Measurements from ENCODE around the gene DNAI1.
"Not testable (repeated sequence)": the region's sequence is repeated elsewhere in the genome, so short reads cannot be mapped to it uniquely, and the experiment has no call there.

The DNAI1 gene

DNA sequence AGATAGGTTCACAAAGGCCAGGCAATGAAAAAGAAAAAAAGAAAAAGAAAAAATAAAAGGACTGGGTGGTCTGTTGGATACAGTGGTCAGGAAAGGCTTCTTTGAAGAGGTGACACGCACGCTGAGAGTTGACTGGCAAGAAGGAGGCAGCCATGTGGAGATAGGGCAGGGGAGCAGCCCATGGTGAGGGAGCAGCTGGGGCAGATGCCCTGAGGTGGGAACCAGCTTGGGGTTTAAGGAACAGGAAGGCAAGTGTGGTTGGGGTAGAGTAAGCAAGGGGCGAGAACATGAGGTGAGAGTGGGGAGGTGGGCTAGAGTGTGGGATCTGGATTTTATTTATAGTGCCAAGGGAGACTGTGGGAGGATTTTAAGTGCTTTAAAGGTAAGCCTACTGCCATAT is 57.4 kb downstream of the DNAI1 start:
- no peak for FAIRE-seq

DNA sequence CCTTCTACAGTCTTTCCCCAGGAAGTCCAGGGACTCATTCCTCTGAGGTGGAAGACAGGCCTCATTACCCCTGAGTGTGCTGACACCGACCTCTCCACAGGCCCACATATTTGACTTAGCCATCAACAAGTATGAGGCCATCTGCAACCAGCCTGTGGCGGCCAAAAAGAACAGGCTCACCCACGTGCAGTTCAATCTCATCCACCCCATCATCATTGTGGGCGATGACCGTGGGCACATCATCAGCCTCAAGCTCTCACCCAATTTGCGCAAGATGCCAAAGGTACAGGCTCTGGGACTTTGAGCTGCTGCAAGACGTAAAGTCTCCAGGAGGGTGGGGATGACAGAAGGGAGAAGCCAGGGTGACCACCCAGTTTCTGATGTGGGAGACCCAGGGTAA is 58.6 kb downstream of the DNAI1 start:
- FAIRE-seq = no peak

DNA sequence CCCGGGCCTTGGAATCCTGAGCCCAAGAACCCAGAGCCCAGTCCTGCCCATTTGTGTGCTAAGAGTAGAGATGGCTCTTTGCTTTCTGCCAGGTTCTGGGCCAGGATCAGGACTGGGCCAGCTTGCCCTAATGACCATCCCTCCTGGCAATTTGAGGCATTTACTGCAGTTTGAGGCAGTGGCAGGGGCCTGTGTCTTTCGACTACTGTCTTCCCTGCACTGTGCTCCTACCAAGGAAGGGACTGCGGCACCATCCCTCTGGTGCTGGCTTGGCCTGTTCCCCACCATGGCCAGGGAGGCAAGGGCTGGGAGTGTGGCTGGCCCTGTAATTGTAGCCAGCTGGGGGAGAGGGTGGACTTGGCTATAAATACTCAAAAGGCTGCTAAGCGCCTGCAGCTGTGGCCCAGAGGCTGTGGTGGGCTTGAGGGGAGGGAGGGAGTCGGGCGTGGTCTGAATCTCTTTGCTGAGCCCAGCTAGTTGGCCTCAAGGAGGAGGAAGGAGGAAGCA is 59.6 kb downstream of the DNAI1 start:
- no peak for FAIRE-seq

DNA sequence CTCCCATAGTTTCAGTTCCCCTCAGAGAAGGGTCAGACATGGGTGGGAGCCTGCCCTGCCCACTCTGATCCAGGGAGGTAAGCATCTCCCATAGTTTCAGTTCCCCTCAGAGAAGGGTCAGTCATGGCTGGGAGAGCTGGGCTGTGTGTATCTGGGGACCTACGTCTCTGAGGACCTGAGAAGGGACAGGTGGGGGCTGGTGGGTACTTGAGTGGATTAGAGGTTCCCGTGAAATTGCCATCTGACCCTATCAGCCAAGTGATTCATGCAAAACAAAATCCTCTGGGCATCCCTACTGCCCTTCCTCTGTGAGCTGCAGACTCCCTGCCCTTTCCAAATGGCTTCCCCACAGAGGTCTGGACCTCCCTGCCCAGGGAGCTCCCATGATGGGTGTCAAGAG is 60.3 kb downstream of the DNAI1 start:
- no peak for FAIRE-seq

DNA sequence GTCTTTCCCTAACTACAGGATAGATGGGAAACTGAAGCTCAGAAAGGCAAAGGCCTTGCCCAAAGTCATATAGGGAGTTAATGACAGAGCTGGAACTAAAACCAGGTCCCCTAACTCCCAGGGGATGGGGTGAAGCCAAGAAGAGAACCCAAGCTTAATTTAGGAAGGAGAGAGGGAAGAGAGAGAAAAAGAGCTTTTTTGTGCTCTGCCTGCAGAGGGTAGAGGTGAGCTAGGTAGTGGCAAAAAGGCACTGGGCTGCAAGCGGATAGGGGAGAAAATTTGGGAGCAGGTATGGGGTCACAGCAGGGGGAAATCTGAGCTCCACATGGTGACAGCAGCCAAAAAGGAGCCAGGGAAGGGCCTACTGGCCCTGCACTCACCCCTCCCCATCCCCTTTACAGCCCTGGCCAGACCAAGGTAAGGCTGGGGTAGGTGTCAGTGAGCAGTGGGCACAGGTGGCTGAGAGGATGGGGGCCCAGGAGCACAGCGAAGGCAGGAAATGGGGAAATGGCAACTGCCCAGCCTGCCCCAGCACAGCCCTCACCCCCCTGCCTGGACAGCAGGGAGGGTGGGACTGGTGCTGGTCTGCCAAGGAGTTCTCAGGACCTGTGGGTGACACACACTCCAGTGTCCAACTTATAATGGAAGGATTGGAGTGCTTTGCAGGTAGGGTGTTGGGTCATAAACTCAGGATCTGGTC is 60.9 kb downstream of the DNAI1 start:
- no peak for FAIRE-seq

DNA sequence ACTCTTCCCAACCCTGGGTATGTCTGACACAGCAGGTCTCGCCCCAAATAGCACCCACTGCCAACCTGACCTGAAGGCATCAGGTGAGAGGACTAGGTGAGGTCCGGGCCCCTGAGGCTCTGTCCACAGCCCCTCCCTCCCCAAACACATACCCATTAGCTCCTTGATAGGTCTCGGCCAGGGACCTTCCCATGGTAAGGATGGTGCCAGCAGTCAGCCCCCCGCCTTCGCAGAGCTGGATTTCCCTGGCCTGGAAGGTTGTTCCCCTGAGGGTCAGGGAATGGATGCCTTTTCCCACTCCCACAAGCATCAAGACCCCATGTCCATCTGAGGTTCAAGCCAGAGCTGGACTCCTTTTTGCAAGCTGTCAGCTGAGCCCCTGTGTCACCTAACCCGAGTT is 61.5 kb downstream of the DNAI1 start:
- FAIRE-seq = no peak

DNA sequence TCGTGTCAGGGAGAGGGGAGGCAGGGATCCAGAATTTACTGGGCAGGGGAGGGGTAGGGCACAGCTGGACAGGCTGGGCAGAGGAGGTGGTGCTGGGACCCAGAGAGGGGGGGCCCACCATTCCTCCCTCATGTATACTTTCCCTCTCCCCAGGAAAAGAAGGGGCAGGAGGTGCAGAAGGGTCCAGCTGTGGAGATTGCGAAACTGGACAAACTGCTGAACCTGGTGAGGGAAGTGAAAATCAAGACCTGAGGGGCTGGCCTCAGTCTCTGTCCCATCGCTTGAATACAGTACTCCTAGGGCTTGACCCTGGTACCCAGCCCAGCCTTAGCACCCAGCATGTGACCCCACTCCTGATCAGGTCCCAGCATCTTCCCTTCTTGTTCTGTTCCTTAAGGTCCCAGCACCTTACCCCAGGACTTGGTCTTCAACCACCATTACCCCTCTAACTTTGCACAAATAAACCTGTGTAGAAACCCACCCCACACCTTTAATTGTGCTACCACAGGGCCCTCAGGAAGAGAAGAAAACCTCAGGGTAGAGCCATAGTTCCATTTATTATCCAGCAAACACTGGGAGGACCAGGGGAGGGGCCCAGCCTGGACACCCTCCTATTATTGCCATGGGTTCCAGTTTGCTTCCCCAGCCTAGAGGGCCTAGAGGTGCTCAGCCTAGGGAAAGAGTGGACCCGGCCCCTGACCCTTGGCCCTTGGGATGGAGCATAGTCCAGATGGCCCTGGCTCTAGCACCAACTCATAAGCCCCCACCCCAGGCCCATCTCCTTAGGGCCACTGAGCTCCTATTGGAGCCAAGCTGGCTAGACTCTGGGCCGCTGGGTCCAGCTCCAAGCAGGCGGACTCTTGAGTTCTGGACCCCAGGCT is 62.1 kb downstream of the DNAI1 start:
- no peak for FAIRE-seq

DNA sequence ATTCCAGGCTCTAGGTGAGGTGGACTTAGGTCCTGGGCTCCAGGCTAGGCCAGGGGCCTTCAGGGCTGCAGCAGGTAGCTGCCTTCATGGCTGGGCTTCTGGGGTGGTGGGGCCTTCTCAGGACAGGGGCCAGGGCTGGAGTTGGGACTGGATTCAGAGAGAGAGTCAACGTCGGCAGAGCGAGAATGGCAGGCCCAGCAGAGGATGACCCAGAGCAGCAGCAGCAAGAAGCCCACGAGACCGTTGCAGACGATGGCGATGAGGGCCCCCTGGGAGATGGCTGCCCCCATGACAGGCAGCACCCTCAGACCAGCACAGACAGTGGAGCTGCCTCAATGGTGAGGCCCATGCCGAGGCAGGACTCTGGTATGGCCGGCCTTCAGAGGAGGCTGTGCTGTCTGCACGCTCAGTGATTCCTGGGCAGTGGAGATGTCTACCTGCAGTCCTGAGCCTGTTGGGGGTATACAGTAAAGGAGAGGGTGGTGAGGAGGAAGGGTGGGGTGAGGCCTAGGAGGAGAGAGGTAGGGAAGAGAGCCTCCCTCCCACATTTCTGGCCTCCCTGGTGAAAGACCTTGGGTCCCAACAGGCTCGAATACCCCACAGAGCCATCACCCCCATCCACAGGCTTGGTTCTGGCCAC is 62.9 kb downstream of the DNAI1 start:
- no peak for FAIRE-seq

DNA sequence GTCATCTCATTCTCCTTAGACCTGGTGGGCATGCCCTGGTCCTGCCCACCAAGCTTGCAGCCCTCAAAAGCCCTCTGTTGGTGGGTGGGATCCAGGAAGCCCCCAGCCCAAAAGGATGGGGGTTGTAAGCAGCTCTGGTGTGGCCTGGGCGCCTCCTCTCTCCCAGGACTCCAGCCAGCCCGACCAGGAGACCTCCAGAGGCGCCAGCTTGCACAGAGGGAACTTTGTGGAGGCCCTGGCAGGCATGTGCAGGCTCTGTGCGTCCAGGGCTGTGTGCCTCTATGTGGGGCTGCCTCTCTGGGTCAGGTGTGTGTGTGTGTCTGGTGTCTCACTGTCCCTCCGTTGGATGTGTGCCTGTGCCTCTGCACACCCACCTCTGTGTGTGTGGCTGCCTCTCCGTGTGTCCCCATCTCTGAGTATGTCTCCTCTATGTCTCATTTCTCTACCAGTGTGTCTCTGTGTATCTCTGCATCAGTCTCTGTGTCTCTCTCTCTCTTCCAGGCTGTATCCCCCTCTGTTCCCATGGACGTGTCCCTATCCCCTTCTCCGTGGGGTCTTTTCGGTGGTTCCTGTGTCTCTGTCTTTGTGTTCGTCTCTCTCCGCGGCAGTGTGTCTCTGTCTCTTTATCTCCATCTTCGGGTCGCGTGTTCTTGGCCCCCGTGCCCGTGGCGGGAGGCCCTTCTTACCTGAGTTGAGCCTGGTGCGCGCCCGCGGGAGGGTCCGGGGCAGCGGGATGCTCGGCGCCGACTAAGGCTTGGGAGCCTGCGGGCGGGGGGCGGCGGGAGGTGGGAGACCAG is 63.7 kb downstream of the DNAI1 start:
- FAIRE-seq = no peak

DNA sequence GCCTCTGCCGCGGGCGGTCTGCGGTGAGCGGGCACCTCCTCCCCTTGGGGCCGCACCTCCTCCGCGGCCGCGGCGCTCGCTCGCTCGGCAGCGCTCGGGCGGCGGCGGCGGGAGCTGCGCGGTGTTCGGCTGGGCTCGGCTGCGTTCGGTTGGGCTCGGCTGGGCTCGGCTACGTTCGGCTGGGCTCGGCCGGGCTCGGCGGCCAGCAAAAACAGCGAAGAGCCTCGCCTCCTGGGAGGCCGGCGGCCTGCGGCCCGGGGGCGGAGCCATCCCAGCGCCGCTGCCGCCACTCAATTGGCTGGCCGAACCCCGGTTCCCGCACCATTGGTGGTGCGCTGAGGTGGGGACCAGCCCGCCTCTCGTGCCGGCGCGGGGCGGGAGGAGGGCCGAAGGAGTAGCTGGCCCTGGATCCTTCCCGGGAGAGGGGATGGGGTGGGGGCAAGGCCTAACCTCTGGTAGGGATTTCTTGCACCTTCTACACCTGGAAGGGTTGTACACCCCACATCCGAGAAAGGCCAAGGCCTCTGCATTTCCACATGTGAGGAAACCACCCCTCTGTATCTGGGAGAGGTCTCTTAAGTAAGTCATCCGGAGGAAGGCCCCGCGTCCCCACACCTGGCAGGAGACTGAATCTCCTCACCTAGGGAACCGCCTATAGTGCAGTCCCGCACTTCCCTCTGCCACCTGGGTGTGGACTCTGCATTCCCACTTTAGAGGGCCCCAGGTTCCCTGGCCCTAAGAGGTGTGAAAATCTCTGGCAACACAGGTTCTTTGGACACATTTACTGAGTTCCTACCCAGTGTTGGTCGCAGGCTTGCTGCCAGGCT is 64.6 kb downstream of the DNAI1 start, which contains the start of gene ENHO:
ENHO (minus strand) TSS at position 20 of the 827 bp plus-strand sequence. CDS start 1,295 bp downstream, outside the sequence.
- no peak for FAIRE-seq

DNA sequence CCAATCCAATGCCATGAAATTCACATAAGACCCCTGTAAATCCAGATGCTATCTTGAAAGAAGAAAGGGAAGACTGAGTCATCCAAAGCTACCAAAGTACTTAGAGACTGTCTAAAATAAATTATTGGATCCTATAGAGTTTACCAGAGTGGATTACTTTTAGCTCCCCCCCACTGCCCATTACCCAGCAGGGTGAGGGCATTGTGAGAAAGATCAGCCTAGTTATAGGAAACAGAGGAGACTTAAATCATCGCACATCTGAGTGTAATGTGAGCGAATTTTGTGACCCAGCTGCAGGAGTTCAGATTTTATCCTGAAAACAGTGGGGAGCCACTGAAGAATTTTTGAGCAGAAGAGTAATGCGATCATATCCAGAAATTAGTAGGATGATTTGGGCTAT is 65.7 kb downstream of the DNAI1 start:
- FAIRE-seq = no peak

DNA sequence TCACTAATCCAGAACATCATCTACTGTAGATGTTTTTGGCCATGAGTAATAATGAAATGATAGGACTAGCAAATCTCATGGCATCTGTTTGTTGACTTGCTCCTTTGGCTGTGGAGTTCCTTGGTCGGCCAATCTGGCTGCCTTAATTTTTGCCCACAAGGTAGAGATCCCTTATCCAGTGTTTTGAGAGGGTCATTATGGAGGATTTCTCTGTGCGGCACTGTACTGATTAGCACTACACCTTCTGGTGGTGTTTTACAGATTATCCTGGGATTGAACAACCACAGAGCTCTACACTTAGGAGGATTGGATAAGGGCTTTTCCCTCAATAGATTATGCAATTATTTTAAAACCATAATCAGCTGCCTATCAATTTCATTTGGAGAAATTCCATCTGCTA is 67.4 kb downstream of the DNAI1 start:
- no peak for FAIRE-seq

DNA sequence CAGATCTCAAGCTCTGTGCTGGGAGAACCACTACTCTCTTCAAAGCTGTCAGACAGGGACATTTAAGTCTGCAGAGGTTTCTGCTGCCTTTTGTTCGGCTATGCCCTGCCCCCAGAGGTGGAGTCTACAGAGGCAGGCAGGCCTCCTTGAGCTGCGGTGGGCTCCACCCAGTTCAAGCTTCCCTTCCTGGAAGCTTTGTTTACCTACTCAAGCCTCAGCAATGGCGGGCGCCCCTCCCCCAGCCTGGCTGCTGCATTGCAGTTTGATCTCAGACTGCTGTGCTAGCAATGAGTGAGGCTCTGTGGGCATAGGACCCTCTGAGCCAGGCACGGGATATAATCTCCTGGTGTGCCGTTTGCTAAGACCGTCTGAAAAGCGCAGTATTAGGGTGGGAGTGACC is 73.4 kb downstream of the DNAI1 start:
- not testable (repeated sequence) for FAIRE-seq

DNA sequence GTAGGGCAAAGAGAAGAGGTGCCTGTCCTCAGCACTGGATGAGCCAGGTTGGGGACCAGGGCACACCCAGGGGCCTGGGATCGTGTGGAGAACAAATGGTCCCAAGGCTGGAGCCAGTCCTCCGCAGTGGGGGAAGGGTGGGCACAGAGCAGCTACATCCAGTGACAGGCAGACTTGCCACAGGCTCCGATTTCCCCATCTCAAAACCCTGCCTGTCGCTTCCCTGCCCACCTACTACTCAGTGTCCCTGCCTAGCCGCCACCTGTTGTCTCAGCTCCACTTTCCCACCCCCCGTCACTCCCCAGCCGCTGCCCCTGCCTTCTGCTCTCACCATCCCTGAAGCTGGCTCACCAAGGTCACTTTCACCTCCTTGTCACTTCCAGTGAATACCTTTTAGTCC is 78.1 kb downstream of the DNAI1 start:
- no peak for FAIRE-seq

DNA sequence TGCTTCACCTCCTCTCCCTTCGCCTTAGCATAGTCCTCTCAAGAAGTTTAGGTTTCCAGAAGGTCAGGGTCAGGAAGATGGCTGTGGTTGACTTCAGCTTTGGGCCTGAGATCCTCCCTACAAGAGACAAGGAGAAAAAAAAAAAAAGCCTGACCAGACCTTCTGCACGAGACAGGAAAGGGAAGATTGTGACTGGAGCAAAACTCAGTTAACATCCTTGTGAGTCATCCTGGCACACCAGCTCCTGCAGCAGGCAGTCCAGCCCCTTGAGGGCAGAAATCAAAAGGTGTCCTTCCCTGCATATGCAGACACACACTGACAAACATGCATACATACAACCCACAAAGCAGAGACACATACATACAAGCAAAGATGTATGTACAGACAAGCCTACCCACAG is 82.2 kb downstream of the DNAI1 start:
- no peak for FAIRE-seq

DNA sequence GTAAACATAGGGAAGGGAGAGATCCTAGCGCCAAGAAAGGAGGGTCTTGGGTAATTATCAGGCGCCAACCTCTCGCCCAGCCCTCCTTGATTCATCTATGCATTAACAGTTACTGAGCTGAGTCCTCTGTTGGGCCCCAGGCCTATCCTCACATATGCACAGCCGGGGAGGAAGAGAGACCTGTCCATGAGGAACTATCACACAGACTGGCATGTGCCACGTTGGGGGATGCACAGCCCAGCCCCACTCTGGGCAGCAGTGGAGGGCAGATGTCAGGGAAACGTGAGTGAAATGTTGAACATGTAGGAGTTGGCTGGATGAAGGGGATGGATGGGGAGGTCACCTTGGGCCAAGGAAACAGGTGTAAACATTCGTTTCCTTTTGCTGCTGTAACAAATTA is 82.9 kb downstream of the DNAI1 start:
- no peak for FAIRE-seq

DNA sequence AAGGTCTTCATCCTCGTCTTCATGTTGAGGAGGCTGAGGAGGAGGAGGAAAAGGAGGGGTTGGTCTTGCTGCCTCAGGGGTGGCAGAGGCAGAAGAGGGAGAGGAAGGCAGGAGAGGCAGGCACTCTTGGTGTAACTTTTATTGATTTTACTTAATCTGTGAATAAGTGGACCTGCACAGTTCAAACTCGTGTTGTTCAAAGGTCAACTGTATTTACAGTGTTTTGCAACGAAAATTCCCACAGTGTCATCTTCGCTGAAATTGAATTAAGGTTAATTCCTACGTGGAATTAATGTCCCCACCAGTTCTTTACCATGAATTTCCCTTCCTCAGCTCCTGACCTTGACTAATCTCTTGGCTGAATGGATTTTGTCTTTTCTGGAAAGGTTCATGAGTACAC is 85.4 kb downstream of the DNAI1 start:
- no peak for FAIRE-seq

DNA sequence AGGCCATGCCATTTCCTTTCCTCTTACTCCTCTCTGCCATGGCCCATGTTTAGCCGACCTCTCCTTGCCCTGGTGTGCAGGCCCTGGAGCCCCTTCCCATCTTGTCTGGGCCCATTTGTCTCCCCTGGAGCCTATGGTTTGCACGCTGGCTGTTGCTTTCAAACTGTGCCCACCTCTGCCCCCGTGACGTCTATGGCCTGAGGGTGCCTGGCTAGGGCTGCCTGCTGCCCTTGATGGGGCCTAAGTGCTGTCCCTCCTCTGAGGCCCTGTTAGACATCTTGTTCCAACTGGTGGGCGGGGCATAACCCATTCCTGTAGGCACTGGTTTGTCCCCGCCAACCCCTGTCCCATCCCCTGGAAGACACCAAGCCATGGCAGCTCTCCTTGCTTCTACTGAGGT is 86.9 kb downstream of the DNAI1 start:
- no peak for FAIRE-seq

DNA sequence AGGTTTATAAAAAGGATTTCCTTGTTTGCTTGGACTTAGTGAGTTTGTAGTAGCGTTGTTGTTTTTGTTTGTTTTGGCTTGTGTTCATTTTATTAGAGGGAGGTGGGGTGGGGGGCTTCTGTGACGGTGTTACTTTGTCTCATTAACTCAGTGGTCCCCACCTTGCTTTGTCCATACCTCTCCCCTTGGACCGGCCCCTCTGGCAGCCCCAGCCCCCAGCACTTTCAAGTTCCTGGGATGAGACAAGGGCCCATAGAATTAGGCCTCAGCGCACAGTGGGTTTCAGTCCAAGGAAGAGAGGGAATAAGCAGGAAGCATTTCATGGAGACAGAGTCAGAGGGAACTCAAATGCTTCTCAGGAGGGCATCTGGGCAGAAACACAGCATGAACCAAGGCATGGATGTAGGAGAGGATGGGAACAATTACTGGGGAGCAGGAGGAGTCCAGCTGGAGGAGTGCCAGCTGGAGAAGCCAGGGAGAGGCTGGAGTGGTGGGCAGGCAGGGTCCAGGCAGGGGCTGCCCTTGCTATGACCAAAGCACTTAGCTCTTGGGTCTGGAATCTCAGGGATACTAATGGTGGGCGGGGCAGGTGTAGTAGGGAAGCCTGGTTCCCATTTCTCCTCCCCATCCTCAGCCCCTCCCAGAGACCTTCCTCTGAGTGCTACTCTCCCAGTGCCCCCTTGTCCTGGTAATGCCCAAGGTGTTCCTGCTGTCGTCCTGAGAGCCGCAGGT is 87.7 kb downstream of the DNAI1 start:
- no peak for FAIRE-seq

DNA sequence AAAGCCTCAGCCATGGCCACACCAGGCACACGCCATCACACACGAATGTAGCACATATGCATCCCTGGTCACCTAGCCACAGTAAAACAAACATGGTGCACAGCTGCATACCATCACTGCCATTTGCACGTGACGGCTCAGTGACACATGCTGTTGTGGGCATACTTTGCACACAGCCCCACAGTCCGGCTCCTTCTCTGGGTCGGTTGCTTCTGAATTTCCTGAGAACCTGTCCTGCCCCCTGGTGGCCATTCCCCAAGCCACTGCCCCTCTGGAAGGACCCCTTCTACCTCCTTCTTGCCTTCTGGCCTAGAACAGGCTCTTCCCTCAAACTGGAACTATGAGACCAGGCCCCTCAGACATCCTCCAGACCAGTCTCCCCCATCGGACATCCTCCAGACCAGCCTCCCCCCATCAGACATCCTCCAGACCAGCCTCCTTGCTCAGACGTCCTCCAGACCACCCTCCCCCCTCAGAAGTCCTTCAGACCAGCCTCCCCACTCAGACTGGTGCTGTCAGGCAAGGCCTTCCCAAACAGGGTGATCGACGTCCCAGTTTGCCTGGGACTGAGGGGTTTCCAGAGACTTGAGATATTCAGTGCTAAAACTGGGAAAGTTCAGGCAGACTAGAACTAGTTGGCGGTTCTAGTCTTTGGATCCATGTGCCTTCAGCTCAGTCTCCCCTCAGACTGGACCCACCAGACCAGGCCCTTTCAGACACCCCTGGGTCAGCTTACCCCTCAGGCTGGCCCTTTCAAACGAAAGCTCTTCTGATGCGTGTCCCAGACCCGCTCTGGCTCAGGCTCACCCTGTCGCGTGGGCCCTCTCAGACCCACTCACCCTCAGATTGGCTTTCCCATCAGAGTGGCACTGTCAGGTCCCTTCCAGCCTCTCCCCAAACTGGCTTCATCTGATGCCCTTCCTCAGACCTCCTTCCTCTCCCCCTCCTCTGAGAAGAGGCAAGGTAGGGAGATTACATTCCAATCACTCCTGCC is 88.5 kb downstream of the DNAI1 start:
- no peak for FAIRE-seq

Measured in TTC549 (cell line).